ENCODE data around the gene NELL2. TPM values are rescaled to one million over a fixed set of nuclear protein-coding genes. Genes with fewer than 3 reads are reported as not detected.

The NELL2 gene
- polyA plus RNA-seq, 3 donors from 2014 or later, result 5.5 to 15.1 (median 9.3) TPM

GRCh38 chr12:44460261-44460660 is 415.9 kb downstream of the NELL2 start:
- no peak overlapping the region for H3K4me3 Mint-ChIP-seq
- DNase-seq, result no peak
- no peaks in the 10 kb centered on the region for H3K4me1 Mint-ChIP-seq
- H3K9me3 Mint-ChIP-seq, result peaks cover 0 to 7% (median 3%) of the 10 kb centered on the region in 6 donors
- no peaks in the 10 kb centered on the region for H3K27me3 Mint-ChIP-seq (ENCODE audit: low read depth in 3 of 3)
- no peak overlapping the region for H3K27ac Mint-ChIP-seq
- H3K36me3 Mint-ChIP-seq, result no peaks in the 10 kb centered on the region

DNA sequence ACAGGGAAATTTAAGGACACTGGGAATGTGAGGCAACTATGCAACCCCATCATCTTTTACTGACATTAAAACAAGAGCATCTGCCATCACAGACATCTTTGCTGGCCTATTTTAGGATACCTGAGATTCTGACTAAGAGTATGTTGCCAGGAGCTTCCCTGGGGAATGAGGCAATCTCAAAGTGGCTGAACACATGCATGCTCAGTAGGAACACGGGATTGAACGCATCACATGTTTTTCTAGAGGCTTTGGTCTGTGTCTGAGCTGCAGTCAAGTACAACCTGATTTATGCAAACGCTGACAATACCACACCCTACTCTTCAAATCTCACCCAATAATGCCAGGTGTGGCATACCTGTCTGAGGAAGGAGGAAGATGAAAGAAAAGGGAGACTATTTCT is 416.5 kb downstream of the NELL2 start:
- no peak overlapping the region for H3K4me3 Mint-ChIP-seq
- H3K9me3 Mint-ChIP-seq, result peaks cover 0 to 4% (median 1%) of the 10 kb centered on the region in 6 donors
- DNase-seq, result no peak
- no peaks in the 10 kb centered on the region for H3K36me3 Mint-ChIP-seq
- no peaks in the 10 kb centered on the region for H3K27me3 Mint-ChIP-seq (ENCODE audit: low read depth in 3 of 3)
- H3K4me1 Mint-ChIP-seq, result no peaks in the 10 kb centered on the region
- no peak overlapping the region for H3K27ac Mint-ChIP-seq

Other genes with a start within 250 kb of the NELL2 start
- not detected for gene DBX2, start 174.8 kb upstream of the NELL2 start, polyA plus RNA-seq